ENCODE data around the gene CDH13.

Gene CDH13

DNA sequence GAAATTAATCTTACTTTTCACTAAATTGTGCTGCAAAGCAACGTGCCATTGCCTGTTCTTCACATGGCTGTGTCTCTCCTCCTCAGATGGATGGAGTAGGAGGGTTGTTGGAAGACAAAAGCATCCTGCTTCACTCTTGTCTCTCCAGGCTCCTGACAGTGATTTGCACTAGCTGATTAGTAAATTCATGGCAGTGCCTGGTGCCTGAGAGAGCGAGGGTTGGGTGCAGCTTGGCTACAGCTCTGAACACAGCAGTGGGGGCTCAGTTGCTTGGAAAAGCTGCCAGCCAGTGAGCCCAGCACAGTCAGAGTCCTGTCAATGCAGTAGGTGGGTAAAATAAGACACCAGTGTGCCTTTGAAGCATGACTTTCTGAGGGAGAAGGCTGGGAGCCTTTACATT lies 37.4 kb downstream of the CDH13 start:
- no peak for TF ChIP-seq Cebpa-rat (IDR thresholded peaks at IDR 0.05)
- peaks cover 0 to 9% (median 0%) of the 10 kb centered on the region in 11 experiments; a peak in 1 of 22 replicates for H3K9me3 ChIP-seq (replicated peaks in 1 of 11)
- H3K27me3 ChIP-seq = no peaks in the 10 kb centered on the region
- H3K9ac ChIP-seq = no peak overlapping the region
- no peaks in the 10 kb centered on the region for H4K20me1 ChIP-seq
- peaks cover 0 to 10% (median 0%) of the 10 kb centered on the region in 10 experiments; a peak in 4 of 20 replicates for H3K4me1 ChIP-seq
- H3K36me3 ChIP-seq = no peaks in the 10 kb centered on the region
- H3K27ac ChIP-seq = no peak overlapping the region
- no peak overlapping the region for H3K4me2 ChIP-seq
- H3K4me3 ChIP-seq = no peak overlapping the region

GRCh38 chr16:82665025-82665424 lies 38.3 kb downstream of the CDH13 start:
- Histone ChIP-seq H3K9me3 (replicated peaks in 1 of 11) (peaks cover 0 to 9% (median 0%) of the 10 kb centered on the region in 11 experiments; a peak in 1 of 22 replicates), H4K20me1 (no peaks in the 10 kb centered on the region), H3K4me1 (peaks cover 0 to 5% (median 0%) of the 10 kb centered on the region in 10 experiments; a peak in 4 of 20 replicates), H3K4me3 (no peak overlapping the region), H3K36me3 (no peaks in the 10 kb centered on the region), H3K4me2 (no peak overlapping the region), H3K27ac (no peak overlapping the region), H3K9ac (no peak overlapping the region), H3K27me3 (no peaks in the 10 kb centered on the region)
- no peak for TF ChIP-seq Cebpa-rat (IDR thresholded peaks at IDR 0.05)

- no peaks in the 10 kb centered on the region for H3K4me1 ChIP-seq
- no peak overlapping the region for H3K4me3 ChIP-seq
Measured at GRCh38 chr16:82667437-82667836, 40.7 kb downstream of the CDH13 start.

GRCh38 chr16:82668094-82668493 lies 41.3 kb downstream of the CDH13 start:
- peaks cover 0 to 9% (median 0%) of the 10 kb centered on the region in 11 experiments; a peak in 1 of 22 replicates for H3K9me3 ChIP-seq (replicated peaks in 1 of 11)
- no peak overlapping the region for H3K4me3 ChIP-seq
- H3K4me2 ChIP-seq = no peak overlapping the region
- no peak overlapping the region for H3K9ac ChIP-seq
- H3K27me3 ChIP-seq = no peaks in the 10 kb centered on the region
- H3K4me1 ChIP-seq = no peaks in the 10 kb centered on the region
- H3K27ac ChIP-seq = no peak overlapping the region
- H3K36me3 ChIP-seq = no peaks in the 10 kb centered on the region
- no peaks in the 10 kb centered on the region for H4K20me1 ChIP-seq
- TF ChIP-seq Cebpa-rat (IDR thresholded peaks at IDR 0.05) = no peak

More at GRCh38 chr16:82667437-82667836, 40.7 kb downstream of the CDH13 start:
- Histone ChIP-seq H3K27ac (no peak overlapping the region), H3K27me3 (no peaks in the 10 kb centered on the region), H3K9ac (no peak overlapping the region), H3K4me2 (no peak overlapping the region), H3K9me3 (replicated peaks in 1 of 11) (peaks cover 0 to 9% (median 0%) of the 10 kb centered on the region in 11 experiments; a peak in 1 of 22 replicates), H3K36me3 (no peaks in the 10 kb centered on the region), H4K20me1 (no peaks in the 10 kb centered on the region)
- TF ChIP-seq Cebpa-rat (IDR thresholded peaks at IDR 0.05) = no peak

DNA sequence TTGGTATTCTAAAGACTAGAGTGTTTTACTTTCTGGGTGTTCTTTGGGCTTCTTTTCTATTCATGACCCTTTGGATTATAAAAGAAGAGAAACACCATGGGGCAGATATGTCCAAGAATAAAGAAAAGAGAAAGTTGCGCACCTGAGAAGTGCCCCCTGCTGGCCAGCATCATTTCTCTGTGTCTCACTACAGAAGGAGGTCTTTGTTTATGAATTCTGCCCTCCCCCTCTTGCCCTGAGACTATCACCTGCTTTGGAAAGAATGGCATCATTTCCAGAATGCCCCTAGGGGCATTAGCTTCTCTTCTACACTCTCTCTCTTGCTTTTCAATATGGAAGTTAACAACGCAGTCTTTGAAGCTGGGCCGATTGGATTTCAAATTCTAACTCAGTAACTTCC lies 45.0 kb downstream of the CDH13 start:
- no peaks in the 10 kb centered on the region for H3K27me3 ChIP-seq
- no peak overlapping the region for H3K4me2 ChIP-seq
- H3K36me3 ChIP-seq = no peaks in the 10 kb centered on the region
- no peaks in the 10 kb centered on the region for H4K20me1 ChIP-seq
- TF ChIP-seq Cebpa-rat (IDR thresholded peaks at IDR 0.05) = no peak
- H3K4me1 ChIP-seq = no peaks in the 10 kb centered on the region
- no peak overlapping the region for H3K9ac ChIP-seq
- H3K4me3 ChIP-seq = no peak overlapping the region
- no peaks in the 10 kb centered on the region for H3K9me3 ChIP-seq (replicated peaks in 1 of 11)
- H3K27ac ChIP-seq = no peak overlapping the region

DNA sequence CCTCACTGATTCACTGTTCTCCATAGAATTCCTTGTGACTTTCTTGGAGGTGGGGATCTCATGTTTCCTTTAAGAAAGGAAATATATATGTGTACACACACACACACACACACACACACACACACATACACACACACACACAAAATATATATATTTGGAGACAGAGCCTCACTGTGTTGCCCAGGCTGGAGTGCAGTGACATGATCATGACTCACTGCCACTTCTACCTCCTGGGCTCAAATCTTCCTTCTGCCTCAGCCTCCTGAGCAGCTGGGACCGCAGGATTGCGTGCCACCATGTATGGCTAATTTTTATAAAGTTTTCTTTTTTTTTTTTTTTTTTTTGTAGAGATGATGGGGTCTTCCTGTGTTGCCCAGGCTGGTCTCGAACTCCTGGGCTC lies 45.9 kb downstream of the CDH13 start:
- Histone ChIP-seq H3K4me2 (no peak overlapping the region), H3K27me3 (no peaks in the 10 kb centered on the region), H3K4me1 (no peaks in the 10 kb centered on the region), H4K20me1 (no peaks in the 10 kb centered on the region), H3K4me3 (no peak overlapping the region), H3K27ac (no peak overlapping the region), H3K9ac (no peak overlapping the region), H3K9me3 (replicated peaks in 1 of 11) (no peaks in the 10 kb centered on the region), H3K36me3 (no peaks in the 10 kb centered on the region)
- no peak for TF ChIP-seq Cebpa-rat (IDR thresholded peaks at IDR 0.05)

DNA sequence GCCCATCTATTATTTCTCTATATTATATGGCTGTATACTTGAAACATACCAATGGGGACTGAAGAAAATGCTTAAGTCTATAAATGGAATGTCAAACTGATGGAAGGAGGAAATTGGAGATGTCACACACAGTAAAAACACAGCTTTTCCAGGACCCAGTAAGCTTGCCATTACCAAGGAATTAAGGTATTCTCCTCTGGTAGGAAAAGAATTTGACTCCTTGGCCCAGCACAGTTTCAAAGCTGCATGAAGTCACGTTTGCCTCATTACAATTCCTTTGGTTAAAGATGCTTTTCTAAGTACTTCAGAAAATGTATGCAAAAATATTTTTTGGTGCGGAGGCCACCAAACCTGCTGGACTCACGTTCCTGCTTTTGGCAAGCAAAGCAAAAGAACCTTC lies 48.5 kb downstream of the CDH13 start:
- H3K27me3 ChIP-seq = no peaks in the 10 kb centered on the region
- no peak overlapping the region for H3K4me2 ChIP-seq
- H3K27ac ChIP-seq = no peak overlapping the region
- TF ChIP-seq Cebpa-rat (IDR thresholded peaks at IDR 0.05) = no peak
- no peaks in the 10 kb centered on the region for H4K20me1 ChIP-seq
- H3K4me1 ChIP-seq = no peaks in the 10 kb centered on the region
- H3K9me3 ChIP-seq (replicated peaks in 1 of 11) = no peaks in the 10 kb centered on the region; a peak in 1 of 22 replicates
- H3K36me3 ChIP-seq = no peaks in the 10 kb centered on the region
- no peak overlapping the region for H3K4me3 ChIP-seq
- H3K9ac ChIP-seq = no peak overlapping the region

GRCh38 chr16:82681592-82681991 lies 54.8 kb downstream of the CDH13 start:
- H3K4me3 ChIP-seq = no peak overlapping the region
- H3K4me2 ChIP-seq = no peak overlapping the region
- H3K36me3 ChIP-seq = no peaks in the 10 kb centered on the region
- TF ChIP-seq Cebpa-rat (IDR thresholded peaks at IDR 0.05) = no peak
- peaks cover 0 to 4% (median 0%) of the 10 kb centered on the region in 11 experiments; a peak in 3 of 22 replicates for H3K9me3 ChIP-seq (replicated peaks in 1 of 11)
- H3K9ac ChIP-seq = no peak overlapping the region
- no peaks in the 10 kb centered on the region for H4K20me1 ChIP-seq
- H3K27me3 ChIP-seq = no peaks in the 10 kb centered on the region
- no peaks in the 10 kb centered on the region for H3K4me1 ChIP-seq
- no peak overlapping the region for H3K27ac ChIP-seq

- TF ChIP-seq Cebpa-rat (IDR thresholded peaks at IDR 0.05) = no peak
- H3K36me3 ChIP-seq = no peaks in the 10 kb centered on the region
- no peak overlapping the region for H3K9ac ChIP-seq
- no peaks in the 10 kb centered on the region for H3K27me3 ChIP-seq
- H4K20me1 ChIP-seq = no peaks in the 10 kb centered on the region
- no peak overlapping the region for H3K4me3 ChIP-seq
- H3K9me3 ChIP-seq (replicated peaks in 1 of 11) = peaks cover 0 to 4% (median 0%) of the 10 kb centered on the region in 11 experiments; a peak in 3 of 22 replicates
- H3K27ac ChIP-seq = no peak overlapping the region
- H3K4me1 ChIP-seq = no peaks in the 10 kb centered on the region
- no peak overlapping the region for H3K4me2 ChIP-seq
Measured at GRCh38 chr16:82682767-82683166, 56.0 kb downstream of the CDH13 start.

DNA sequence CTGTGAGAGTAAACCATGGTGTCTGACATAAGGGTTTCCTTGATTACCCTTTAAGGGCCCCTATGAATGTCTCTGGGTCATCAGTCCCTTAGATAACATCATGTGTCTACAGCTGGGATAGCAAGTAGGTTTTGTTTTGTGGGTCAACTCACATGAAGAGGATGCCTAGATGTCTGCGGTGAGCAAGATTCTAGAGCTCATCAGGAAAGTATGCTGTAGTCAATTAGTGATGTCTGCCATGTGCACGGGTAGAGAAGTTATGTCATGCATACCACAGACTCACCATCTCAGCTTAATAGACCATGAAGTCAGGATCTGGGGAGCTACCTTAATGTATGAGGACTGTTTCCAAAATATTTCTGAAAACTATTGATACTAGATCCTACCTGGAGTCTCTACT lies 57.5 kb downstream of the CDH13 start:
- Histone ChIP-seq H4K20me1 (no peaks in the 10 kb centered on the region), H3K4me1 (no peaks in the 10 kb centered on the region), H3K4me2 (no peak overlapping the region), H3K9me3 (replicated peaks in 1 of 11) (peaks cover 0 to 9% (median 0%) of the 10 kb centered on the region in 11 experiments; a peak in 2 of 22 replicates), H3K4me3 (no peak overlapping the region), H3K27ac (no peak overlapping the region), H3K9ac (no peak overlapping the region), H3K36me3 (no peaks in the 10 kb centered on the region), H3K27me3 (no peaks in the 10 kb centered on the region)
- TF ChIP-seq Cebpa-rat (IDR thresholded peaks at IDR 0.05) = no peak

All from BLaER1 treated with 17β-estradiol and CSF1 and Interleukin-3, amounts not matched to agents 10 nM and 100 nM (cell line).